T-helper 1 cell treated with Interleukin-12 subunit alpha and Interleukin-12 subunit beta and Interleukin-4 antibody, amounts not matched to agents 30 μg/mL and 1 μg/mL, for 36 hours (primary cell): ENCODE measurements around the gene ST6GALNAC2.
"Not testable (repeated sequence)": the region's sequence is repeated elsewhere in the genome, so short reads cannot be mapped to it uniquely, and the experiment has no call there.

Experiments
- H3K27ac Mint-ChIP-seq: one replicate; pipeline ENCODE4 v1.8.0; 2021; ENCODE audit warnings: mild to moderate bottlenecking, mixed read lengths
- H3K27me3 Mint-ChIP-seq: one replicate; pipeline ENCODE4 v1.8.0; 2021; ENCODE audit warnings: low read depth, mixed read lengths
- H3K36me3 Mint-ChIP-seq: one replicate; pipeline ENCODE4 v1.8.0; 2021; ENCODE audit warnings: low read depth, mixed read lengths
- H3K4me1 Mint-ChIP-seq: one replicate; pipeline ENCODE4 v1.8.0; 2021; ENCODE audit warnings: low read depth, mixed read lengths
- H3K4me3 Mint-ChIP-seq: one replicate; pipeline ENCODE4 v1.8.0; 2021; ENCODE audit warnings: mild to moderate bottlenecking, moderate library complexity, mixed read lengths
- H3K9me3 Mint-ChIP-seq: one replicate; pipeline ENCODE4 v1.8.0; 2021; ENCODE audit warnings: mixed read lengths

The ST6GALNAC2 gene

GRCh38 chr17:76560036-76560876 lies 25.4 kb downstream of the ST6GALNAC2 start:
- H3K4me1 Mint-ChIP-seq: peaks cover 49% of the 10 kb centered on the region
- peak overlapping the region; percentile 55 for H3K27ac Mint-ChIP-seq
- H3K9me3 Mint-ChIP-seq: no peaks in the 10 kb centered on the region
- peaks cover 47% of the 10 kb centered on the region for H3K36me3 Mint-ChIP-seq
- no peaks in the 10 kb centered on the region for H3K27me3 Mint-ChIP-seq
- peak overlapping the region; percentile 57 for H3K4me3 Mint-ChIP-seq

DNA sequence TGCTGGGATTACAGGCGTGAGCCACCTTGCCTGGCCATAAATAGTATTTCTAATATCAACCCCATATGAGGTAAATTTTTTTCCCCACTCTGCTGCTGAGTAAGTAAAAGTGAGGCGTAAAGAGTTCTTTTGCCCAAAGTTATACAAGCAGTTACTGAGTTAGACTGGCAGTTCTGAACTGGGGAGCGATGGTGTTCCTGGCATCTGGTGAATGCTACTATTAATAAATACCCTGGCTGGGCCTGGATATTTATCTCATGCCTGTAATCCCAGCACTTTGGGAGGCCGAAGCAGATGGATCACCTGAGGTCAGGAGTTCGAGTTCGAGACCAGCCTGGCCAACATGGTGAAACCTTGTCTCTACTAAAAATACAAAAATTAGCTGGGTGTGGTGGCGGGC lies 26.2 kb downstream of the ST6GALNAC2 start:
- H3K27me3 Mint-ChIP-seq, H3K9me3 Mint-ChIP-seq, H3K27ac Mint-ChIP-seq: not testable (repeated sequence)
- Mint-ChIP-seq H3K4me3 (peak overlapping the region; percentile 97), H3K4me1 (peaks cover 52% of the 10 kb centered on the region), H3K36me3 (peaks cover 46% of the 10 kb centered on the region)

GRCh38 chr17:76558198-76559095 lies 27.2 kb downstream of the ST6GALNAC2 start:
- peaks cover 52% of the 10 kb centered on the region for H3K4me1 Mint-ChIP-seq
- H3K27me3 Mint-ChIP-seq: no peaks in the 10 kb centered on the region
- peak overlapping the region; percentile 94 for H3K27ac Mint-ChIP-seq
- H3K36me3 Mint-ChIP-seq: peaks cover 45% of the 10 kb centered on the region
- H3K4me3 Mint-ChIP-seq: peak overlapping the region; percentile 97
- no peaks in the 10 kb centered on the region for H3K9me3 Mint-ChIP-seq

- H3K9me3 Mint-ChIP-seq: no peaks in the 10 kb centered on the region
- peaks cover 44% of the 10 kb centered on the region for H3K4me1 Mint-ChIP-seq
- H3K27ac Mint-ChIP-seq: peak overlapping the region; percentile 94
- H3K36me3 Mint-ChIP-seq: peaks cover 37% of the 10 kb centered on the region
- peak overlapping the region; percentile 97 for H3K4me3 Mint-ChIP-seq
- H3K27me3 Mint-ChIP-seq: no peaks in the 10 kb centered on the region
These were observed 28.1 kb downstream of the ST6GALNAC2 start for GRCh38 chr17:76557368-76558197.

- Mint-ChIP-seq H3K27me3 (no peaks in the 10 kb centered on the region), H3K36me3 (peaks cover 34% of the 10 kb centered on the region), H3K4me3 (peak overlapping the region; percentile 97), H3K27ac (peak overlapping the region; percentile 94), H3K9me3 (no peaks in the 10 kb centered on the region), H3K4me1 (peaks cover 43% of the 10 kb centered on the region)
These were observed 28.8 kb downstream of the ST6GALNAC2 start for GRCh38 chr17:76556765-76557367.

- Mint-ChIP-seq H3K27me3 (no peaks in the 10 kb centered on the region), H3K27ac (no peak overlapping the region), H3K36me3 (peaks cover 17% of the 10 kb centered on the region), H3K9me3 (no peaks in the 10 kb centered on the region), H3K4me3 (no peak overlapping the region), H3K4me1 (peaks cover 32% of the 10 kb centered on the region)
These were observed 31.5 kb downstream of the ST6GALNAC2 start for GRCh38 chr17:76554131-76554530.

GRCh38 chr17:76553178-76553908 lies 32.3 kb downstream of the ST6GALNAC2 start:
- no peak overlapping the region for H3K4me3 Mint-ChIP-seq
- H3K27ac Mint-ChIP-seq: no peak overlapping the region
- no peaks in the 10 kb centered on the region for H3K9me3 Mint-ChIP-seq
- no peaks in the 10 kb centered on the region for H3K27me3 Mint-ChIP-seq
- H3K4me1 Mint-ChIP-seq: peaks cover 26% of the 10 kb centered on the region
- H3K36me3 Mint-ChIP-seq: peaks cover 13% of the 10 kb centered on the region

DNA sequence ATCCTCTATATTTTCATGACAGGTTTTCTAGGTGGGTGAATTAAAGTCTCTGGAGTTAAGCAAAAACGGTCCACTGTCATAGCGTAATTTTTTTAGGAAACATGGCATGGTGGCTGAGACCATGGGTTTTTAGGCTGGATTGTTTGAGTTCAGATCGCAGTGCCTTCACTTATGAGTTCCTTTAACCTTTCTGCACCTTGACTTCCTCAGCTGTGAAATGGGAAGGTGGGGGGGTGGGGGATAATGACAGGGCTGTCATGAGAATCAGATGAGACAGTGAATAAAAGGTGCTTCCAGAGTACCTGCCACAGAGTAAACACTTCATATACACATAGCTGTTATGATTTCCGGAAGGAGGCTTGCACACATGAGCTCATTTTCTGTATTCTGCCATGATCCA lies 34.0 kb downstream of the ST6GALNAC2 start:
- Mint-ChIP-seq H3K27me3 (no peaks in the 10 kb centered on the region), H3K27ac (no peak overlapping the region), H3K9me3 (no peaks in the 10 kb centered on the region), H3K4me1 (peaks cover 17% of the 10 kb centered on the region), H3K36me3 (peaks cover 5% of the 10 kb centered on the region), H3K4me3 (no peak overlapping the region)

GRCh38 chr17:76550712-76551615 lies 34.7 kb downstream of the ST6GALNAC2 start:
- Mint-ChIP-seq H3K36me3 (peaks cover 5% of the 10 kb centered on the region), H3K27ac (no peak overlapping the region), H3K4me1 (peaks cover 13% of the 10 kb centered on the region), H3K27me3 (no peaks in the 10 kb centered on the region), H3K9me3 (no peaks in the 10 kb centered on the region), H3K4me3 (peak overlapping the region; percentile 59)

DNA sequence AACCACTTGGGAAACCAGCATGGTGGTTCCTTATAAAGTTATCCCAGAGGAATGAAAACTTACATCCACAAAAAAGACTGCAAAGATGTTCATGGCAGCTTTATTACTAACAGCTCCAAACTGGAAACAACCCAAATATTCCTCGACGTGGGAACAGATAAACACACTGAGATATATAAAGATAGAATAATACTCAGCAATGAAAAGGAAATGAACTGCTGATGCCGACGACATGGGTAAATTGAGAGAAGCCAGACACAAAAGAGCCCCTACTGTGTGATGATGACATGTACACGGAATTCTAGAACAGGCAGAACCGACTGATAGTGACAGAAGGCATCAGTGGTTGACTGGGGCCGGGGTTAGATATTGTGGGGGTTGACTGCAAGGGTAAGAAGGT lies 36.1 kb downstream of the ST6GALNAC2 start:
- no peaks in the 10 kb centered on the region for H3K27me3 Mint-ChIP-seq

DNA sequence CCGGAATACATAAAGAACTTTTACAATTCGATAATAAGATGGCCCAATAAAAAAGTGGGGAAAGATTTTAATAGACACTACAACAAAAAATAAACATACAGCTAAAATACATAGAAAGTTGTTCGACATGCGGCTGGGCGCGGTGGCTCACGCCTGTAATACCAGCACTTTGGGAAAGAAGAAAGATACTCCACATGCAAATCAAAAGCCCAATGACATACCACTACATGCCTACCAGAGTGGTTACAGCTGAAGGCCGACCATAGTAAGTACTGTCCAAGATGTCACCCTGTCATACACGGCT lies 36.5 kb downstream of the ST6GALNAC2 start:
- Mint-ChIP-seq H3K4me1 (peaks cover 5% of the 10 kb centered on the region), H3K4me3 (no peak overlapping the region), H3K27me3 (peaks cover under 1% of the 10 kb centered on the region), H3K9me3 (no peaks in the 10 kb centered on the region), H3K27ac (no peak overlapping the region), H3K36me3 (no peaks in the 10 kb centered on the region)

More for the DNA sequence above, 36.1 kb downstream of the ST6GALNAC2 start:
- Mint-ChIP-seq H3K9me3 (no peaks in the 10 kb centered on the region), H3K4me3 (peak overlapping the region; percentile 4), H3K4me1 (peaks cover 6% of the 10 kb centered on the region), H3K36me3 (peaks cover under 1% of the 10 kb centered on the region), H3K27ac (no peak overlapping the region)

GRCh38 chr17:76548378-76549214 lies 37.1 kb downstream of the ST6GALNAC2 start:
- Mint-ChIP-seq H3K9me3 (no peaks in the 10 kb centered on the region), H3K36me3 (no peaks in the 10 kb centered on the region), H3K4me1 (peaks cover 5% of the 10 kb centered on the region), H3K4me3 (no peak overlapping the region), H3K27ac (no peak overlapping the region), H3K27me3 (peaks cover 6% of the 10 kb centered on the region)
